Measurements from ENCODE around the gene RPL18.

GRCh38 chr19:48627865-48628314 is 8.9 kb upstream of the RPL18 start:
- TF ChIP-seq POLR2A (IDR thresholded peaks at IDR 0.05; ENCODE audit: low read depth, low read length) (no peak), POLR2AphosphoS5 (IDR thresholded peaks at IDR 0.05; ENCODE audit: low read depth, low read length) (no peak), TAF1 (IDR thresholded peaks at IDR 0.05; ENCODE audit: borderline replicate concordance, low read depth, low read length) (no peak)
